MM.1S (cell line): ENCODE data around the gene DLGAP1.
"Not testable (repeated sequence)": the region's sequence is repeated elsewhere in the genome, so short reads cannot be mapped to it uniquely, and the experiment has no call there.

Experiments
- DNase-seq: peaks from one replicate; pipeline ENCODE4 v3.0.0-alpha.2; 2015
- H2AFZ ChIP-seq: fragments of 300-600 bp; sonication (generic); 2 replicates; pipeline ENCODE4 v1.6.0; 2016; ENCODE audit warnings: antibody characterized with exemption, low read length
- H3F3A ChIP-seq: fragments of 300-600 bp; sonication (generic); 2 replicates; pipeline ENCODE4 v1.6.1; 2016; ENCODE audit warnings: mild to moderate bottlenecking, antibody characterized with exemption, low read length, moderate library complexity, mixed read lengths; ENCODE audit not compliant: insufficient read depth
- H3K27ac ChIP-seq: fragments of 300-600 bp; sonication (generic); 2 replicates; pipeline ENCODE4 v1.5.1; 2016; ENCODE audit warnings: mild to moderate bottlenecking, low read length
- H3K27me3 ChIP-seq: fragments of 300-600 bp; sonication (generic); replicated peaks from 2 replicates; pipeline ENCODE4 v1.6.0; 2016; ENCODE audit warnings: low read length; ENCODE audit not compliant: insufficient read depth
- H3K36me3 ChIP-seq: fragments of 300-600 bp; sonication (generic); replicated peaks from 2 replicates; pipeline ENCODE4 v1.6.1; 2016; ENCODE audit warnings: mild to moderate bottlenecking, low read length, mixed read lengths; ENCODE audit not compliant: insufficient read depth
- H3K4me1 ChIP-seq: fragments of 300-600 bp; sonication (generic); 2 replicates; pipeline ENCODE4 v1.6.1; 2016; ENCODE audit warnings: low read length, mixed read lengths
- H3K4me2 ChIP-seq: fragments of 300-600 bp; sonication (generic); 2 replicates; pipeline ENCODE4 v1.6.0; 2016; ENCODE audit warnings: low read depth, low read length
- H3K4me3 ChIP-seq: fragments of 300-600 bp; sonication (generic); 2 replicates; pipeline ENCODE4 v1.5.1; 2016; ENCODE audit warnings: low read length, mixed read lengths
- H3K79me2 ChIP-seq: fragments of 300-600 bp; sonication (generic); 2 replicates; pipeline ENCODE4 v1.6.1; 2016; ENCODE audit warnings: mixed run types, low read length, mixed read lengths
- H3K9ac ChIP-seq: fragments of 300-600 bp; sonication (generic); 2 replicates; pipeline ENCODE4 v1.6.1; 2016; ENCODE audit warnings: low read length, mixed read lengths
- H3K9me2 ChIP-seq: fragments of 300-600 bp; sonication (generic); replicated peaks from 2 replicates; pipeline ENCODE4 v1.6.1; 2016; ENCODE audit warnings: mild to moderate bottlenecking, low read length, mixed read lengths; ENCODE audit not compliant: insufficient read depth
- H3K9me3 ChIP-seq: fragments of 300-600 bp; sonication (generic); replicated peaks from 2 replicates; pipeline ENCODE4 v1.6.1; 2016; ENCODE audit warnings: mild to moderate bottlenecking, low read length, mixed read lengths; ENCODE audit not compliant: insufficient read depth
- H4K20me1 ChIP-seq: fragments of 300-600 bp; sonication (generic); 2 replicates; pipeline ENCODE4 v1.6.1; 2016; ENCODE audit warnings: mild to moderate bottlenecking, low read length, moderate library complexity, mixed read lengths; ENCODE audit not compliant: insufficient read depth
- EZH2 ChIP-seq: fragments of 300-600 bp; sonication (generic); optimal IDR thresholded peaks from 2 replicates; pipeline ENCODE3; 2017; ENCODE audit warnings: low read depth, mild to moderate bottlenecking, antibody characterized with exemption, low read length, mixed read lengths
- EZH2phosphoT487 ChIP-seq: fragments of 300-600 bp; sonication (generic); IDR thresholded peaks from 2 replicates; pipeline ENCODE4 v1.6.1; 2018; ENCODE audit warnings: antibody characterized with exemption, low read length
- TF ChIP-seq, protein P1 (sequence below): fragments of 300-600 bp; sonication (generic); IDR thresholded peaks from 2 replicates; pipeline ENCODE4 v1.5.1; 2016; ENCODE audit warnings: antibody characterized with exemption, low read length, mixed read lengths

DLGAP1 gene

DNA sequence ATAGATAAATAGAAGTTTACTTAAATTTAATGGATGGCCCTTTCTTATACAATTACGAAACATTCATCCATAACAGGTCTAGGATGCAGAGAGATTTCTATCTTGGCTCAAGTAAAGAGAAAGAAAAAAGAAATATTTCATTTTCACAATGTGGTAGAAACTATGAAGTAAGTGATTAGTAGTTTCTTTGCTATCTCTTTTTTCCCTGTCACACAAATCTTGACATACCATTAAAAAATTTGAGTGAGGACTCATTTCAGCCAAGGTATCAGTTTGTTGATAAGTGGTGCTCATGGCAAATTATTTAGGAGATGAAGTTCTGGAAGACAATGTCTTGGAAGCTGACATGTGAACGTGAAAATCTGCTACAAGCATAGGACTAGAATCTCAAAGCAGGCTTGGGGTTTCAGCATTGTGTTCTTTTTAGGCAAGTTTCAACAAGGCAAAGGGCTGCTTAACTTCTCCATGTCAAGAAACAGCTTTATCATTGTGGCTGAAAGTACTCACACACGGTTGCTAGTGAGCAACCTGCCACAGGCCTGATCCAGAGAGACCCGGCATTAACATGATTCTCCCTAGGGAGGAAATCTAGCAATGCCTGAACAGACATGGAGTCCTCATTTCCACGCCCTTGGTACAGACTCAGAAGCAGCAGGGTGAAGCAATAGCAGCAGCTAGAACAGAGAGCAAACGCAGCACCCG, 414.6 kb downstream of the DLGAP1 start:
- Histone ChIP-seq H3K4me2 (no peak overlapping the region), H3K27ac (no peak overlapping the region), H3K9ac (no peak overlapping the region), H4K20me1 (no peaks in the 10 kb centered on the region), H3K9me3 (no peaks in the 10 kb centered on the region), H3K36me3 (no peaks in the 10 kb centered on the region), H3F3A (no peaks in the 10 kb centered on the region), H3K79me2 (no peaks in the 10 kb centered on the region), H2AFZ (no peak overlapping the region), H3K9me2 (no peaks in the 10 kb centered on the region), H3K4me3 (no peak overlapping the region), H3K4me1 (no peaks in the 10 kb centered on the region), H3K27me3 (no peaks in the 10 kb centered on the region)
- DNase-seq = no peak
- TF ChIP-seq EZH2phosphoT487 = no peak
- TF ChIP-seq, protein P1, sequence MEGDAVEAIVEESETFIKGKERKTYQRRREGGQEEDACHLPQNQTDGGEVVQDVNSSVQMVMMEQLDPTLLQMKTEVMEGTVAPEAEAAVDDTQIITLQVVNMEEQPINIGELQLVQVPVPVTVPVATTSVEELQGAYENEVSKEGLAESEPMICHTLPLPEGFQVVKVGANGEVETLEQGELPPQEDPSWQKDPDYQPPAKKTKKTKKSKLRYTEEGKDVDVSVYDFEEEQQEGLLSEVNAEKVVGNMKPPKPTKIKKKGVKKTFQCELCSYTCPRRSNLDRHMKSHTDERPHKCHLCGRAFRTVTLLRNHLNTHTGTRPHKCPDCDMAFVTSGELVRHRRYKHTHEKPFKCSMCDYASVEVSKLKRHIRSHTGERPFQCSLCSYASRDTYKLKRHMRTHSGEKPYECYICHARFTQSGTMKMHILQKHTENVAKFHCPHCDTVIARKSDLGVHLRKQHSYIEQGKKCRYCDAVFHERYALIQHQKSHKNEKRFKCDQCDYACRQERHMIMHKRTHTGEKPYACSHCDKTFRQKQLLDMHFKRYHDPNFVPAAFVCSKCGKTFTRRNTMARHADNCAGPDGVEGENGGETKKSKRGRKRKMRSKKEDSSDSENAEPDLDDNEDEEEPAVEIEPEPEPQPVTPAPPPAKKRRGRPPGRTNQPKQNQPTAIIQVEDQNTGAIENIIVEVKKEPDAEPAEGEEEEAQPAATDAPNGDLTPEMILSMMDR = no peak
- no peak for TF ChIP-seq EZH2

DNA sequence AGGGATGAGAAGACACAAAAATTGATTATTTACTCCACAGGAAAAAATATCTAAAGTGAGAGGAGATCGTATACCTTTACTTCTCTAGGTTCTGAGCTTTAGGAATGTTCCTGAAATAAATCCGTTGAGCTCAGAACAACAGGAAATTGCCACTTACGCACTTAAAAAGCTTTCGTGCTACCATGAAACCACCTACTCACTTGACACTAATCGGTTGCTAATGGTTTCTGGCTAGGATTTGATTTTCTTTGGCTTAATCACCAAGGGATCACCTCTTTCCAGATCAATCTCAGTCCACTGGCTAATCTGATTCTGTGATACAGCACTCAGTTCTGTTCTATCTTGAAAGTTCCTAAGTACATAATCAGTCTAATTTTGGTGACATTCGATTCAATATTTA, 419.6 kb downstream of the DLGAP1 start:
- H3K4me1 ChIP-seq = no peaks in the 10 kb centered on the region
- DNase-seq = no peak

DNA sequence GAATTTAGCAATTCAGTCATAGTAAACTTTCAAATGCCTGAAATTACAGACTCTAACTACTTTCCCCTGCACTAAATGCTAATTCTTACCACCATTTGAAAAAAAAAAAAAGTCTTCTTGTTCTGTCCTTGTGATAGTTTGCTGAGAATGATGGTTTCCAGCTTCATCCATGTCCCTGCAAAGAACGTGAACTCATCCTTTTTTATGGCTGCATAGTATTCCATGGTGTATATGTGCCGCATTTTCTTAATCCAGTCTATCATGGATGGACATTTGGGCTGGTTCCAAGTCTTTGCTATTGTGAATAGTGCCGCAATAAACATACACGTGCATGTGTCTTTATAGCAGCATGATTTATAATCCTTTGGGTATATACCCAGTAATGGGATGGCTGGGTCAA, 420.3 kb downstream of the DLGAP1 start:
- H3K4me2 ChIP-seq, DNase-seq, H3K27me3 ChIP-seq, H3K4me3 ChIP-seq, H4K20me1 ChIP-seq, H3F3A ChIP-seq, H3K9ac ChIP-seq, H3K9me2 ChIP-seq, H3K4me1 ChIP-seq, H2AFZ ChIP-seq, H3K36me3 ChIP-seq, H3K27ac ChIP-seq, H3K9me3 ChIP-seq, H3K79me2 ChIP-seq: not testable (repeated sequence)

More for the DNA sequence above, 419.6 kb downstream of the DLGAP1 start:
- H3F3A ChIP-seq = no peaks in the 10 kb centered on the region
- no peaks in the 10 kb centered on the region for H4K20me1 ChIP-seq
- no peak overlapping the region for H3K4me2 ChIP-seq
- no peak overlapping the region for H3K9ac ChIP-seq
- H3K27ac ChIP-seq = no peak overlapping the region
- H3K4me3 ChIP-seq = no peak overlapping the region
- no peaks in the 10 kb centered on the region for H3K9me2 ChIP-seq
- no peaks in the 10 kb centered on the region for H3K27me3 ChIP-seq
- no peak overlapping the region for H2AFZ ChIP-seq
- H3K9me3 ChIP-seq = no peaks in the 10 kb centered on the region
- TF ChIP-seq, protein P1 = no peak
- no peak for TF ChIP-seq EZH2
- TF ChIP-seq EZH2phosphoT487 = no peak
- no peaks in the 10 kb centered on the region for H3K36me3 ChIP-seq
- H3K79me2 ChIP-seq = no peaks in the 10 kb centered on the region

DNA sequence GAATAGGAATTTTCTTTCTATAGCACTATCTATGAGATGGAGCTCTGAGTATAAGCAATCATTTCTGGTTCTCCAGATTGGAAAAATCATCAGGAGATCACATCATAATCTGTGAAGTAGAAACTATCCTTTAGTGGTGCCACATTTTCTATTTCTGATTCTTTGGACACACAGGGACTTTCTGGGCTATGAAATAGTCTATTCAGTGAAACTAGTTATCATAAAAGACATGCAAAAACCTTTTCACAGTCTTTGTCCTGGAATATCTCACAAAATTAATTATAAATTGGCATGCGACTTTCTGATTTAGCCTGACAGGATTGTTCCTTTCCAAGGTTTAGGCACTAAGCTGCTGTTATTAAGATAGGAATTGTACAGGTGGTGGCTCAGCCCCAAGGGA, 428.6 kb downstream of the DLGAP1 start:
- H2AFZ ChIP-seq = no peak overlapping the region
- H3K4me3 ChIP-seq = no peak overlapping the region
- H3K27ac ChIP-seq = no peak overlapping the region
- H3K27me3 ChIP-seq = no peaks in the 10 kb centered on the region
- TF ChIP-seq EZH2 (no peak), EZH2phosphoT487 (no peak)
- TF ChIP-seq, protein P1 = no peak
- H3K36me3 ChIP-seq = no peaks in the 10 kb centered on the region
- H3K79me2 ChIP-seq = no peaks in the 10 kb centered on the region
- no peaks in the 10 kb centered on the region for H3F3A ChIP-seq
- H3K4me1 ChIP-seq = no peaks in the 10 kb centered on the region
- H4K20me1 ChIP-seq = no peaks in the 10 kb centered on the region
- no peaks in the 10 kb centered on the region for H3K9me2 ChIP-seq
- DNase-seq = no peak
- H3K4me2 ChIP-seq = no peak overlapping the region
- H3K9ac ChIP-seq = no peak overlapping the region
- no peaks in the 10 kb centered on the region for H3K9me3 ChIP-seq
